GM21381 (cell line): ENCODE results near the gene EMP3.
"Not testable (repeated sequence)": the region's sequence is repeated elsewhere in the genome, so short reads cannot be mapped to it uniquely, and the experiment has no call there.

Experiments used
- ATAC-seq: cut with Tn5 transposase; IDR thresholded peaks from one replicate; pipeline ENCODE4 v1.9.1; 2021; ENCODE audit warnings: mild to moderate bottlenecking, moderate library complexity; ENCODE audit not compliant: unreplicated experiment

The EMP3 gene

GRCh38 chr19:48371367-48371766 is 46.0 kb downstream of the EMP3 start:
- no peak for ATAC-seq

DNA sequence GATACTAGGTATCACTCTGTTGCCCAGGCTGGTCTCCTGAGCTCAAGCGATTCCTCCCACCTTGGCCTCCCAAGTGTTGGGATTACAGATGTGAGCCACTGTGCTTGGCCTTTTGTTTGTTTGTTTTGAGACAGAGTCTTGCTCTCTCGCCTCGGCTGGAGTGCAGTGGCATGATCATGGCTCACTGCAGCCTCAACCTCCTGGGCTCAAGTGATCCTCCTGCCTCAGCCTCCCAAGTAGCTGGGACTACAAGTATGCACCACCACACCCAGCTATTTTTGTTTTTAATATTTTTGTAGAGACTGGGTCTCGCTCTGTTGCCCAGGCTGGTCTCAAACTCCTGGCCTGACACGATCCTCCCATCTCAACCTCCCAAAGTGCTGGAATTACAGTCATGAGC is 46.4 kb downstream of the EMP3 start:
- ATAC-seq = not testable (repeated sequence)

DNA sequence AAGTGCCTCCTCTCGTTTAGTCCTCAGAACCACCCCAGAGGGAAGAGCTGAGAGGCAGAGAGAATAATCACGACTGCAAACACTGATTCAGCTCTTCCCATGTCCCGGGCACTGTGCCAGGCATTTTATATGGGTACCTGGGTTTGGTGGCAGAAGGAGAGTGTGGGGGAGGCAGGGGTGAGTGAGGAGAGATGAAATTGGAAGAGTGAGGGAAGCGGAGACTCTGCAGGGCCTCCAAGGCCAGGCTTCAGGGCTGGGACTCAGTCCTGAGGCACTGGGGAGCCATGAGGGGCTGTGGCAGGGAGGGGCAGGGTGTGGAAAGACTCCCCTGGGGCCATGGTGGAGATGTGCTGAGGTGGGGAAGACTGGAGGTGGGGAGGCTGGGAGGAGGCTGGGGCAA is 47.6 kb downstream of the EMP3 start:
- ATAC-seq = no peak

DNA sequence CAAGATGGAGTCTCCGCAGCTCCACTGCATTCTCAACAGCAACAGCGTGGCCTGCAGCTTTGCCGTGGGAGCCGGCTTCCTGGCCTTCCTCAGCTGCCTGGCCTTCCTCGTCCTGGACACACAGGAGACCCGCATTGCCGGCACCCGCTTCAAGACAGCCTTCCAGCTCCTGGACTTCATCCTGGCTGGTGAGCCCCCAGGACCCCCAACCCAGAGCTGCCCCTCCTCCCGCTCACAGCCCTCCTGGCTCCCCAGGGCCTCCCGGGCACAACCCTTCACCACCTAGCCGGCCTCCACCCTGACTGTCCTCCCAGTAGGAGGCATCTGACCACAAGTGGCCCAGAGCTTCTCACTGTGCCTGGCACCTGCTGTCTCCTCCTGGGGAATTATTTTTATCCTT is 48.2 kb downstream of the EMP3 start:
- no peak for ATAC-seq

DNA sequence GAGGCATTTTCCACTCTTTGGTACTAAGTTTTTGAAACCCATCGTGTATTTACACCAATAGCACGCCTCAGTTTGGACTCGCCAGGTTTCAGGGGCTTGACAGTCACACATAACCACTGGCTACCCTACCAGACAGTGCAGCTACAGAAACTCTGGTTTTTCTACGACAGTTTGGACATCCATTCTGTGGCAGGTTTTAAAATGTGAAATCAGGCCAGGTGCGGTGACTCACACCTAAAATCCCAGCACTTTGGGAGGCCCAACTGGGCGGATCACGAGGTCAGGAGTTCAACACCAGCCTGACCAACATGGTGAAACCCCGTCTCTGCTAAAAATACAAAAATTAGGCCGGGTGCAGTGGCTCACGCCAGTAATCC is 52.8 kb downstream of the EMP3 start:
- no peak for ATAC-seq

- no peak for ATAC-seq
Measured at GRCh38 chr19:48379058-48379457, 53.7 kb downstream of the EMP3 start.
